K562 (cell line): Measurements from ENCODE around the gene C3. TPM values are rescaled to one million over a fixed set of nuclear protein-coding genes. Genes with fewer than 3 reads are reported as not detected.
A peak's percentile ranks its signal among the peaks of the same experiment; 100 is the strongest.

Experiments used
- DIDO1 ChIP-seq: fragments of 450-650 bp; IDR thresholded peaks from 2 replicates; pipeline ENCODE4 v1.6.1; 2016; ENCODE audit warnings: low read depth, missing biosample characterization, missing genetic modification characterization
- DLX4 ChIP-seq: fragments of 250-450 bp; sonication (Bioruptor Pico); IDR thresholded peaks from 2 replicates; pipeline ENCODE4 v1.6.1; 2021; ENCODE audit warnings: mild to moderate bottlenecking
- E4F1 ChIP-seq: fragments of 250-450 bp; sonication (Bioruptor Pico); IDR thresholded peaks from 2 replicates; pipeline ENCODE4 v1.5.0; 2021; ENCODE audit warnings: mild to moderate bottlenecking, borderline replicate concordance
- ETV5 ChIP-seq: sonication (generic); formaldehyde crosslinking; IDR thresholded peaks from 2 replicates; pipeline ENCODE4 v1.4.0; 2020; ENCODE audit warnings: low read depth, mild to moderate bottlenecking, missing genetic modification reagents
- GABPB1 ChIP-seq: sonication (generic); formaldehyde crosslinking; IDR thresholded peaks from 2 replicates; pipeline ENCODE4 v1.8.0; 2022; ENCODE audit warnings: mild to moderate bottlenecking, missing genetic modification reagents
- MCM5 ChIP-seq: fragments of 450-650 bp; IDR thresholded peaks from 2 replicates; pipeline ENCODE4 v1.6.1; 2016; ENCODE audit warnings: low read depth
- MTA2 ChIP-seq: fragments of 450-650 bp; IDR thresholded peaks from 2 replicates; pipeline ENCODE4 v1.6.1; 2016; ENCODE audit warnings: low read depth
- MYBL2 ChIP-seq, 2 experiments: fragments of 450-650 bp in 1 of 2; sonication (generic) in 1 of 2; formaldehyde crosslinking in 1 of 2; IDR thresholded peaks; 2 replicates each; pipeline versions ENCODE4 v1.6.1 to v1.8.1; 2017 to 2022; ENCODE audit warnings: borderline replicate concordance in 1 of 2, inconsistent platforms in 1 of 2, low read depth in 1 of 2, mild to moderate bottlenecking in 1 of 2, missing genetic modification reagents in 1 of 2, moderate library complexity in 1 of 2
- NFRKB ChIP-seq: fragments of 450-650 bp; IDR thresholded peaks from 2 replicates; pipeline ENCODE4 v1.6.1; 2016; ENCODE audit warnings: low read depth
- PRPF4 ChIP-seq: fragments of 200-400 bp; formaldehyde crosslinking; IDR thresholded peaks from one replicate; pipeline ENCODE4 v1.6.1; 2017; ENCODE audit warnings: low read length, low read depth, mild to moderate bottlenecking; ENCODE audit not compliant: insufficient read depth, poor library complexity, severe bottlenecking
- RBM39 ChIP-seq: fragments of 200-400 bp; formaldehyde crosslinking; optimal IDR thresholded peaks from 2 replicates; pipeline ENCODE3; 2018; ENCODE audit warnings: low read depth, low read length
- SIN3A ChIP-seq, 2 experiments: fragments of 150-350 bp in 1 of 2; IDR thresholded peaks; 2 replicates each; pipeline ENCODE4 v1.6.1; 2011 to 2016; ENCODE audit warnings: borderline replicate concordance in 2 of 2, low read depth in 2 of 2, low read length in 2 of 2, mild to moderate bottlenecking in 2 of 2, moderate library complexity in 2 of 2; ENCODE audit not compliant: control insufficient read depth in 1 of 2
- SIRT6 ChIP-seq: IDR thresholded peaks from one replicate; pipeline ENCODE4 v1.6.1; 2012; ENCODE audit warnings: low read depth, mild to moderate bottlenecking, control low read depth, inconsistent platforms, low read length, moderate library complexity
- TAF1 ChIP-seq: IDR thresholded peaks from 2 replicates; pipeline ENCODE4 v1.6.1; 2011; ENCODE audit warnings: mild to moderate bottlenecking, low read length, moderate library complexity; ENCODE audit not compliant: insufficient read depth, control insufficient read depth, severe bottlenecking; ENCODE audit errors: extremely low read depth
- ZBTB17 ChIP-seq: fragments of 450-650 bp; formaldehyde crosslinking; IDR thresholded peaks from 2 replicates; pipeline ENCODE4 v1.4.0; 2020; ENCODE audit warnings: mild to moderate bottlenecking
- ZC3H4 ChIP-seq: sonication (generic); formaldehyde crosslinking; IDR thresholded peaks from 2 replicates; pipeline ENCODE4 v1.9.0; 2021; ENCODE audit warnings: missing genetic modification reagents, borderline replicate concordance
- ZNF197 ChIP-seq: fragments of 200-800 bp; sonication (Bioruptor generic); IDR thresholded peaks from 2 replicates; pipeline ENCODE4 v1.6.1; 2016; ENCODE audit warnings: low read depth, missing genetic modification characterization, missing compliant biosample characterization
- ZNF41 ChIP-seq: fragments of 250-450 bp; sonication (Bioruptor Pico); conservative IDR thresholded peaks from 2 replicates; pipeline ENCODE4 v1.4.0; 2020; ENCODE audit warnings: mild to moderate bottlenecking
- polyA plus RNA-seq, 8 experiments: library from polyadenylated mRNA; depleted of rRNA in 4 of 8; stranded (reverse) in 5 of 8; unstranded in 3 of 8; fragments of >200 nt; fragmentation: Nextera tagmentation in 2 of 8; fragmentation: Illumina TruSeq in 1 of 8; extraction: Ambion mirVana in 2 of 8; extraction: Trizol in 1 of 8; gene quantifications; 2 replicates each; pipeline versions ENCODE4 v1.2.1 to v1.2.3, GENCODE V29; 2011 to 2014; ENCODE audit warnings: inconsistent platforms in 1 of 8, missing spikeins in 1 of 8
- total RNA-seq, 7 experiments: library from RNA; depleted of rRNA in 6 of 7; stranded (reverse); fragments of >200 nt in 6 of 7; fragmentation: Illumina TruSeq in 2 of 7; extraction: Trizol in 2 of 7; gene quantifications; 2 replicates each; pipeline versions ENCODE4 v1.2.1 to v1.2.3, GENCODE V29; 2011 to 2021; ENCODE audit warnings: low replicate concordance in 1 of 7
- TF ChIP-seq, protein P1 (sequence below): fragments of 250-450 bp; sonication (Bioruptor Pico); IDR thresholded peaks from 2 replicates; pipeline ENCODE4 v1.5.1; 2021; ENCODE audit warnings: mild to moderate bottlenecking
- TF ChIP-seq, protein P2 (sequence below): fragments of 450-650 bp; IDR thresholded peaks from 2 replicates; pipeline ENCODE4 v1.6.1; 2016; ENCODE audit warnings: mild to moderate bottlenecking

The C3 gene
- total and polyA plus RNA-seq, 9 of the 15 experiments (the other 6 are each of a cell fraction or from before 2014, with no cell fraction given): 0.59 to 10.6 (median 2.2) TPM

DNA sequence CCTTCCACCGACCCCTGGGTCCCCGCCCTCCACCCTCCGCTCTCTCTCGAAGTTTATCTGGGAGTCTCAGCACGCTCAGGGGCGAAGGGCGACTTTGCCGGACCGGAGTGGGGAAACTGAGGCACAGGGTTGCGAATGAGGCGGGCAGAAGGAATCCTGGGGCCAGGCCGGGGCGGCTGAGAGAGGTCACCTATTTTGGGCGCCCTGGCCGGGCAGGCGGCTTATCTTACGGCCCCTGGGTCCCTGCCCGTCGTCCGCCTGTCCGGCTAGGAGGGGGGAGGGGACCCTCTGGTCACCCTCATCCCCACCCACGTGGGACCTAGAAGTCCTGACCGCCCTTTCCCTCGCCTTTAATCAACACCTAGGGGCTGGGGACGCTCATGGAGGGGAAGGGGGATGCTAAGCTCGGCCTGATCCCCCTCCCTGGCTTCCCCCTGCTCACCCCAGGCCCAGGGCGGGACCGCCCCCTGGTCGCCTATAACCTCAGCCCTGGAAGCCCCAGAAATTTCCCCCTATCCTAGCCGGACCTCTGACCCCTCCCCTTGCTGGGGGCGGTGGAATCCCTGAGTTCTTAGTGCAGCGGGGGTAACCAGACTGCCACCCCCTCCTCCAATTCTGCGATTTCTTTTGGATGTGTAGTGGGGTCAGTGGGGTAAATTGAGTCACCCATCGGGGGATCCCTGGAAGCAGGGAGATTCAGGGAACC lies 19.6 kb upstream of the C3 start (continued):
- TF ChIP-seq ETV5 (CRISPR knock-in tag) (no peak), ZNF197 (CRISPR knock-in tag) (no peak), SIN3A (IDR thresholded peaks at IDR 0.05; ENCODE audit: borderline replicate concordance in 2 of 2, control insufficient read depth in 1 of 2, low read depth in 2 of 2, low read length in 2 of 2) (peak in 1 of 2 experiments; percentile 60; a peak in 2 of 4 replicates), MYBL2 (IDR thresholded peaks at IDR 0.05; ENCODE audit: low read depth) (no peak), MYBL2 (CRISPR knock-in tag; IDR thresholded peaks at IDR 0.05; ENCODE audit: borderline replicate concordance) (no peak), ZNF41 (CRISPR knock-in tag) (no peak), ZC3H4 (no peak), MTA2 (peak; percentile 11; the same call in 1 of the 2 replicates), RBM39 (no peak), TAF1 (no peak), MCM5 (no peak), PRPF4 (no peak), ZBTB17 (CRISPR knock-in tag) (peak; percentile 72), E4F1 (no peak), NFRKB (no peak), SIRT6 (no peak), DLX4 (CRISPR knock-in tag) (no peak), GABPB1 (no peak), DIDO1 (no peak)
- TF ChIP-seq, protein P1, sequence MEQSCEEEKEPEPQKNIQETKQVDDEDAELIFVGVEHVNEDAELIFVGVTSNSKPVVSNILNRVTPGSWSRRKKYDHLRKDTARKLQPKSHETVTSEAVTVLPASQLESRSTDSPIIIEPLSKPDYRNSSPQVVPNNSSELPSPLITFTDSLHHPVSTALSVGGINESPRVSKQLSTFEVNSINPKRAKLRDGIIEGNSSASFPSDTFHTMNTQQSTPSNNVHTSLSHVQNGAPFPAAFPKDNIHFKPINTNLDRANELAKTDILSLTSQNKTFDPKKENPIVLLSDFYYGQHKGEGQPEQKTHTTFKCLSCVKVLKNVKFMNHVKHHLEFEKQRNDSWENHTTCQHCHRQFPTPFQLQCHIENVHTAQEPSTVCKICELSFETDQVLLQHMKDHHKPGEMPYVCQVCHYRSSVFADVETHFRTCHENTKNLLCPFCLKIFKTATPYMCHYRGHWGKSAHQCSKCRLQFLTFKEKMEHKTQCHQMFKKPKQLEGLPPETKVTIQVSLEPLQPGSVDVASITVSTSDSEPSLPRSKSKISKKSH (CRISPR knock-in tag): no peak
- TF ChIP-seq, protein P2, sequence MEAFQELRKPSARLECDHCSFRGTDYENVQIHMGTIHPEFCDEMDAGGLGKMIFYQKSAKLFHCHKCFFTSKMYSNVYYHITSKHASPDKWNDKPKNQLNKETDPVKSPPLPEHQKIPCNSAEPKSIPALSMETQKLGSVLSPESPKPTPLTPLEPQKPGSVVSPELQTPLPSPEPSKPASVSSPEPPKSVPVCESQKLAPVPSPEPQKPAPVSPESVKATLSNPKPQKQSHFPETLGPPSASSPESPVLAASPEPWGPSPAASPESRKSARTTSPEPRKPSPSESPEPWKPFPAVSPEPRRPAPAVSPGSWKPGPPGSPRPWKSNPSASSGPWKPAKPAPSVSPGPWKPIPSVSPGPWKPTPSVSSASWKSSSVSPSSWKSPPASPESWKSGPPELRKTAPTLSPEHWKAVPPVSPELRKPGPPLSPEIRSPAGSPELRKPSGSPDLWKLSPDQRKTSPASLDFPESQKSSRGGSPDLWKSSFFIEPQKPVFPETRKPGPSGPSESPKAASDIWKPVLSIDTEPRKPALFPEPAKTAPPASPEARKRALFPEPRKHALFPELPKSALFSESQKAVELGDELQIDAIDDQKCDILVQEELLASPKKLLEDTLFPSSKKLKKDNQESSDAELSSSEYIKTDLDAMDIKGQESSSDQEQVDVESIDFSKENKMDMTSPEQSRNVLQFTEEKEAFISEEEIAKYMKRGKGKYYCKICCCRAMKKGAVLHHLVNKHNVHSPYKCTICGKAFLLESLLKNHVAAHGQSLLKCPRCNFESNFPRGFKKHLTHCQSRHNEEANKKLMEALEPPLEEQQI: no peak
